NCI-H526 (cell line): ENCODE data around the gene BAHCC1.

ENCODE experiments used
- DNase-seq, 2 experiments: peaks; one replicate each; lab custom pipeline; 2025; lab: John Stamatoyannopoulos, UW

The BAHCC1 gene

DNA sequence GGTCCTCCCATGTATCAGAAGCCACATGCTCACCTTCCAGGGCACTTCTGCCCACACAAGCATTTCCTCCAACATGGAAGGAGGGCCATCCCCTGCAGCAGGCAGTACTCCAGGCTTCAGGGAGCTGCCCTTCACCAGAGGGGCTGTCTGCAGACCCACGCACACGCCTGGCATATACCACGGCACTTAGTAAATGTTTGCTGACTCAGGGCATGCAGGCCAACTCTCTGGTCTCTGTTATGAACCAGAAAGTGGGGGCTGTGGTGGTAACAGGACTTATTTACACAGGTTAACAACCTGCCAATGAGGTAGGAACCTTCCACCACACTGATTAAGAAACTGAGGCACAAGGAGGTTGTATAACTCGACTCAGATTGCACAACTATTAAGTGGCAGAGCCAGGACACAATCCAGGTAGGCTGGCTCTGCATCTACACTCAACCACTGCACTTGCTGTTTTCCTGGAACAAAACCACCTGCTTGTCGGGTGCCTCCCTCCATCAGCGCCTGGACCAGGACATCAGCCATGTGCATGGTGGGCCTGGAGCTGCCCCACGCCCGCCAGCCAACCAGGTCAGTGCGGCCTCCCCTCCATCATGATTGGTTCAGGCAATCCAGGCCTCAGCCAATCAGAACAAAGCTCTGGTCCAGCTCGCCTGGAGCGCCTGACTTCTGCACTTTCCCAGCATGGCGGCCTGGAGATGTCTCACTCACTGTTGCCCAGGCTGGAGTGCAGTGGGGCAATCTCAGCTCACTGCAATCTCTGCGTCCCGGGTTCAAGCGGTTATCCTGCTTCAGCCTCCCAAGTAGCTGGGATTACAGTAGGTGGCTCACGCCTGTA is 98.2 kb downstream of the BAHCC1 start:
- DNase-seq: no peak

GRCh38 chr17:81494626-81495377 is 99.5 kb downstream of the BAHCC1 start:
- DNase-seq: peak; percentile 40 to 72

DNA sequence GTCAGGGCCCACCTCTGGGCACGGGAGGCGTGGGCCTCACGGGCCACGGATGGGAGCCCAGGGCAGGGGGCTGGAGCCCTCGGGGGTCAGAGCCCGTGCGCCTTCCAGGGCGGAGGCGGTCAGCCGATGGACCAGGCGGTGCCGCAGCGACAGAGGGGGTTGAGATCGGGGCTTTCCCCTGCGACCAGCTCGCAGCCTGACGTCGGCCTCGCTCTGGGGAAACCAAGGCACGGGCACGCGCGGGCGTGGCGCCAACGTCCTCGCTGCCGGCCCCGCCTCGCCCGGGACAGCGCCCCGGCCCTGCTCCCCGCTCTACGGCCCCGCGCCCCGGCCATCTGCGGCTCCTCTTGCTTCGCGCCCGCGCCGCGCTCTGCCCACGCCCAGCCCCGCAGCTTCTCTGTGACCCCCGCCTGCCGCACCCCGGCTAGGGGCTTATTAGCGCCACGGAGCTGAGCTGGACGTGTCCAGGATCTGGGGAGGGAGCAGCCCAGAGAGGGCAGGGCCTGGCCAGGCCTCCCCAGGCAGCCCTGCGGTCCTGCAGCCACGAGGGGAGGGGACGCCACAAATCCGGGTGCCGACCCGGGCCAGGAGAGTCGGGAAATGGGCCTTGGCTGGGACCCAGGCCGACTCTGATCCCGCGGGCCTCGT is 103.8 kb downstream of the BAHCC1 start:
- no peak for DNase-seq

GRCh38 chr17:81499601-81499970 is 104.3 kb downstream of the BAHCC1 start:
- DNase-seq: no peak

- DNase-seq: no peak
Observed at GRCh38 chr17:81500047-81500446, 104.8 kb downstream of the BAHCC1 start.

- DNase-seq: no peak
Observed at GRCh38 chr17:81502471-81503017, 107.3 kb downstream of the BAHCC1 start.

DNA sequence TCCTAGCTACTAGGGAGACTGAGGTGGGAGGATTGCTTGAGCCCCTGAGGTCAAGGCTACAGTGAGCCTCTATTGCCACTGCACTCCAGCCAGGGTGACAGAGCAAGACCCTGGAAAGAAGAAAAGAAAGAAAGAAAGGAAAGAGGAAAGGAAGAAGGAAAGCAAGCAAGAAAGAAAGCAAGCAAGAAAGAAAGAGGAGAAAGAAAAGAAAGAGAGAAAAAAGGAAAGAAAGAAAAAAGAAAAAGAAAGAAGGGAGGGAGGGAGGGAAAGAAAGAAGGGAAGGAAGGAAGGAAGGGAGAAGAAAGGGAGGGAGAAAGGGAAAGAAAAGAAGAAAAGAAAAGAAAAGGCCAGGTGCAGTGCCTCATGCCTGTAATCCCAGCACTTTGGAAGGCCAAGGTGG is 108.4 kb downstream of the BAHCC1 start:
- no peak for DNase-seq

GRCh38 chr17:81508639-81509206 is 113.5 kb downstream of the BAHCC1 start:
- DNase-seq: no peak

DNA sequence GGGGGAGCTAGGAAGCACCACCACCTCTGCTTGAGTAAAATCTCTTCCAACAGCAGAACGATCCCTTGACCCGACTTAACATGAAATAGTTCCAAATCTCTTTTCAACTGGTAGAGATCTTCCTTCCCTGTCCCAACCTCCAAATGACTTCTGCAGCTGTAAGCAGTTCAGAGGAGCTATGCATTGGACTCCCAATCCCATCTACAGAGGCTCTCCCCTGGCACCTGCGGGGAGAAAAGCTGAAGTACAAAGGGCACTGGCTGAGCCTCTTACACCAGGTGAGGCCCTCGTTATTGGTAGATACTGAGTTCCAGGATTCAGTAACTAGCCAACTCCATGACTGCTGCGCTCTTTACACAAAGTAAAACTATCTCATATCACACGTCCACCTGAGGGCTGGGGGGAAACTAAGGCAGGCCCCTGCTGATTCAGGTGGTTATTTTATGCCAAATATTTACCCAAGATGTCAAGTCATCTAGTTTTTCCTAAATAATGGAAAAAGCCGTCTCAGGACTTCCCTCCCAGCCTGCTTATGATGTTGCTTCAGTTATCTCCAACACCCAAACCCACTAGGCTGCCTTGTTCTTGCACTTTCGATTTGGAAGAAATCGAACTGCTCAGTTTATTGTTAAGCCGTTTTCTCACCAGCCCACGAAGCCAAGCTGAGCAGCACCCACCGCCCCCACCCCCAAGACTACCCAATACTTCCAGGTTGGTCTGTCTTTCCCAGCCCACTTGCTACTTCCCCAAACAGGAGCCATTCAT is 114.1 kb downstream of the BAHCC1 start:
- peak in 1 of 2 experiments; percentile 51 for DNase-seq

GRCh38 chr17:81509972-81510784 is 114.9 kb downstream of the BAHCC1 start:
- no peak for DNase-seq

DNA sequence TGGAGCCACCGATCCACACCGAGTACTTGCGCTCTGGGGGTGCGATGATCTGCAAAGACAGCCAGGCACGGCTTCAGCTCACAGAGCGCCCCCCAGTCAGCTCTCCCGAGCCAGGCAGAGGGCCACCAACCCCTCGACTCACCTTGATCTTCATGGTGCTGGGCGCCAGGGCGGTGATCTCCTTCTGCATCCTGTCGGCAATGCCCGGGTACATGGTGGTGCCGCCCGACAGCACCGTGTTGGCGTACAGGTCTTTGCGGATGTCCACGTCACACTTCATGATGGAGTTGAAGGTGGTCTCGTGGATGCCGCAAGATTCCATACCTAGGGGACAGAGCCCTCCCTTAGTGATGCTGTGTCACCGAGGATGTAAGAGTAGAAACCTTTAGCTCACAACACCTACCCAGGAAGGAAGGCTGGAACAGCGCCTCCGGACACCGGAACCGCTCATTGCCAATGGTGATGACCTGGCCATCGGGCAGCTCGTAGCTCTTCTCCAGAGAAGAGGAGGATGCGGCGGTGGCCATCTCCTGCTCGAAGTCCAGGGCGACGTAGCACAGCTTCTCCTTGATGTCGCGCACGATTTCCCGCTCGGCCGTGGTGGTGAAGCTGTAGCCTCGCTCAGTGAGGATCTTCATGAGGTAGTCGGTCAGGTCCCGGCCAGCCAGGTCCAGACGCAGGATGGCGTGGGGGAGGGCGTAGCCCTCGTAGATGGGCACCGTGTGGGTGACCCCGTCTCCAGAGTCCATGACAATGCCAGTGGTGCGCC is 115.7 kb downstream of the BAHCC1 start:
- DNase-seq: peak in 1 of 2 experiments; percentile 34

- no peak for DNase-seq
Observed at GRCh38 chr17:81511554-81511803, 116.2 kb downstream of the BAHCC1 start.

- no peak for DNase-seq
Observed at GRCh38 chr17:81511804-81512561, 116.7 kb downstream of the BAHCC1 start.

DNA sequence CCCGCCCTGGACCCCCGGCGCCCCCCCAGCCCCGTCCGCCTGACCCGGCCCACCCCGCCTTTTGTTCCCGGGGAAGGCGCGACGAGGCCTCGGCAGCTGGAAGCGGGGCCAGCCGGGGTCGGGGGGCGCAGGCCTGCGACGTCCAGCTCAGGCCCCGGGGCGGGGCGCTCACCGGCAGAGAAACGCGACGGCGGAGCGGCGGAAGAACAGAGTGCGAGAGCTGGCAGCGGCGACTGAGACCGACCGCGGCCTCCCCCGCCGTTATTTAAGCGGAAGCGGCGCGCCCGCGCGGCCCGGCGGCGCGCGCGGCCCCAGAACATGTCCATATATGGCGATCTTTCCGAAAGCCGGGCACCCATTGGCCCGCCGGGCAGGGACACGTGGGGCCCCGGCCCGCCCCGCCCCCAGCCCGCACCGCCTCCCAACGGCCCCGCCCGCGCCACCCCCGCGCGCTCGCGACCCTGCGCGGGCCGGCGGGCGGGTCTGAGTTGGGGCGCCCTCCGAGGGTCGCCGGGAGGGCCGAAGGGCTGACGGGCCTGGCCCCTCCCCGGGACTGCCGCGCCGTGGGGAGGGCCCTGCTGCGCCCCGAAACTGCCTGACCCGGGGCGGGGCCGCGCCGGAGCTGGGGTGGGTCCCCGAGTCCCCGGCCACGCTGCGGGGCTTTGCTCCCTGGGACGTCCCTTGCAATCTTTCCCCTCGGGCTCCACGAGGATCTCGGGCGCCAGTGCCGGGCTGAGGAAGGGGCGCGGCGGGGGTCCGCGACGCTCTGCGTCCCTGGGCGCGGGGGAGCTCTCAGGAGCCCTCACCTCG is 117.5 kb downstream of the BAHCC1 start, which contains the start of gene ACTG1:
TSS of gene ACTG1 (minus strand) at position 238 of the 810 bp plus-strand sequence. CDS start 445 bp downstream, outside the sequence.
- peak; percentile 61 to 95 for DNase-seq

- peak in 1 of 2 experiments; percentile 85 for DNase-seq
Observed at GRCh38 chr17:81513372-81513752, 118.1 kb downstream of the BAHCC1 start.

DNA sequence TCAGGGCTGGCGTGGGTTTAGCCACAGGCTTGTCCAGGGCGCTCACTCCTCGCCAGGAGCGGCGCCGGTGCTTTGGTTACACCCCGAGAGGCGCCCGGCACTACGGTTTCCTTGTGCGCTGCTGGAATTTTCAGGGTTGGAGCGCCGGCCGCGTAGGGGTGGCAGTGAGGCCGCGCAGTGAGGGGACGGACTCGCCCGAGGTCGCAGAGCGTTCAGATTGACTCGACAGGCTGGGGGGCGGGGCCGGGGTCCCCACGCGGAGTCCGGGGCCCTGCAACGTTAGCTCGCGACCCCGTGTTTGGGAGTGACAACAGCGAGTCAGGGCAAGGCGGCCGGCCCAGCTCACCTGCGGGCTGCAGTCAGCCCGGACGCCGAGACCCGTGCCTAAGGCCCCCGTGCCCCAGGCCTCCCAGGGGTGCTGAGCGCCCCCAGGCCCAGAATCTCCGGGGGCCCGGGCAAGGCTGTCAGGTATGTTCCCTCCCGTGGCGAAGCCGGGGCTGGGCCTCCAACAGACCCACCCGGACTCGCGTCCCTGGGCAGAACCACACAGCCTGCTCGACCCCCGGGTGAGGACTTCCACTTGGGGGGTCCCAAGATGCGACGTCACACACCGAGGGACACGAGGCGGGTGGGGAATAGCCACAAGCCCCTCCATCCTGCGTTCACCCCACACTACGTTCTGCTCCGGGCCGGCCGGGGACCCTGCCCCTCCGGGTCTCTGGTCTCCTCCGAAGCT is 118.7 kb downstream of the BAHCC1 start:
- DNase-seq: peak; percentile 48 to 89

- peak in 1 of 2 experiments; percentile 74 for DNase-seq
Observed at GRCh38 chr17:81514489-81514738, 119.2 kb downstream of the BAHCC1 start.
